ENCODE data around the gene GDE1.
A peak's percentile ranks its signal among the peaks of the same experiment; 100 is the strongest.
"Not testable (repeated sequence)": the region's sequence is repeated elsewhere in the genome, so short reads cannot be mapped to it uniquely, and the experiment has no call there.

Gene GDE1, protein sequence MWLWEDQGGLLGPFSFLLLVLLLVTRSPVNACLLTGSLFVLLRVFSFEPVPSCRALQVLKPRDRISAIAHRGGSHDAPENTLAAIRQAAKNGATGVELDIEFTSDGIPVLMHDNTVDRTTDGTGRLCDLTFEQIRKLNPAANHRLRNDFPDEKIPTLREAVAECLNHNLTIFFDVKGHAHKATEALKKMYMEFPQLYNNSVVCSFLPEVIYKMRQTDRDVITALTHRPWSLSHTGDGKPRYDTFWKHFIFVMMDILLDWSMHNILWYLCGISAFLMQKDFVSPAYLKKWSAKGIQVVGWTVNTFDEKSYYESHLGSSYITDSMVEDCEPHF

GRCh38 chr16:19521471-19522396 lies at the start of gene GDE1:
GDE1 (minus strand) TSS chr16:19522098; CDS start chr16:19521964, 134 bp downstream.
- DNase-seq (ENCODE audit: low read depth) = peak; percentile 64

- no peak for DNase-seq (ENCODE audit: low read depth)
Measured at GRCh38 chr16:19567560-19567959, 45.7 kb upstream of the GDE1 start.

- DNase-seq (ENCODE audit: low read depth) = no peak
Measured at GRCh38 chr16:19566362-19566761, 44.5 kb upstream of the GDE1 start.

GRCh38 chr16:19563377-19563776 lies 41.5 kb upstream of the GDE1 start:
- no peak for DNase-seq (ENCODE audit: low read depth)

- no peak for DNase-seq (ENCODE audit: low read depth)
Measured at GRCh38 chr16:19560078-19560477, 38.2 kb upstream of the GDE1 start.

DNA sequence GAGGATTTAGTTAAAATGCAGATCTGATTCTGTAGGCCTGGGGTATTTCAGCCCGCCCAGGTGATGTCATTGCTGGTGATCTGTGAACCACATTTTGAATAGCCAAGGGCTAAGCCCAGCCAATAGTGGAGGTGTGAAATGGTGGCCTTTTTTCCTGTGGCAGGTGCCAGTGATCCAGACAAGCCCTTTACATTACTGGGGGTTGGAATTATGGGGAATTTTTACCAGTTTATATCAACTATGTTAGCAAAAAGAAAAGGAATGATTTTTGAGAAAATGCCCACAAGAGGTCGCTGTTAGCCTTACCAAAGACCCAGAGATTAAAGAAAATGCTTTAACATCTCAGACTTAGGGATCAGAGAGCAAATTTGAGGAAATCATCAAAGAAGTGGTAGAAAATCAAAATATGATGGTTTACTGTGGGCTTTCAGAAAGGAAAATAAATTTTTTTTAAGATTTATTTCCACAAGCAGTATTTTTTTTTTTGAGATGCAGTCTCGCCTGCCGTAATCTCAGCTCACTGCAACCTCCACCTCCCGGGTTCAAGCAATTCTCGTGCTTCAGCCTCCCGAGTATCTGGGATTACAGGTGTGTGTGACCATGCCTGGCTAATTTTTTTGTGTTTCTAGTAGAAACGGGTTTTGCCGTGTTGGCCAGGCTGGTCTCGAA lies 37.5 kb upstream of the GDE1 start:
- peak; percentile 39 for DNase-seq (ENCODE audit: low read depth)

DNA sequence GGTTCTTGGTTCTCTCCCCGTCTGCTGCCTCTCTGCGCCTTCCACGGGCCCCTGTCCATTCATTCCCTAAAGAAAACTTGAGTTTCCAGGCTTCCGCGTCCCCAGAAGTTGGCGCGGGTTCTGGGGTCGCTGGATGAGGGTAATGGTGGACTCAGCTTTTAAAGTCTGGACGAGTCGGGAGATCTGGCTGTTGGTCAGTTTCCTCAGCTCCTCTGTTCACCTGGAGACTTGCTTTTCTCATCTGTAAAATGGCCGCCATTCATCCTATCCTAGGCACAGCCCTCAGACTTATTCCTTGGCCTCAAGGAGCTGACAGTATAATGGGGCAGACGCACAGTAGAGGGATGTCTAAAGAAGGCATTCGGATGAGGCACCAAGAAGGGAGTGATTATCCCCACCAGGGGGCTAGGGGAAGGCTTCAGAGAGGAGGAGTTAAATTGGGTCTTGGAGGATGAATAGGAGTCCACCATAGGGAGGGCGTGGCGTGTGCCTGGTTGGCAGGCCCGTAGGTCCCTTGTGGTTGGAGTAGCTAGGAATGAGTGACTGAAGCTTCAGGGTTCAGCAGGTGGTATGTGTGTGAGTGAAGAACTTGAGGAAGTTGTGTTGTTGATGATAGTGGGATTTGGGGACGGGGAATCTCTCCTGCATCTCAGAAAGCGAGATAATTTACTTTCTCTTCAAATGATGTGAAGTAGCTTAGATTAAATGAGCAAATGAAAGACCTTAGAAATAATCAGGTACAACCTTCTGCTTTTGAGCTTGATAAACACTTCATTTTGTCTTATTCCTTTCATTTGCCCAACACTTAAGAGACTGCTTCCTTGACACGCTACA lies 34.3 kb upstream of the GDE1 start:
- DNase-seq (ENCODE audit: low read depth) = no peak

- DNase-seq (ENCODE audit: low read depth) = peak; percentile 76
Measured at GRCh38 chr16:19555186-19555937, 33.5 kb upstream of the GDE1 start, which contains the start of gene VPS35L. VPS35L (plus strand) TSS chr16:19555703; CDS start chr16:19555730, 27 bp downstream.

- DNase-seq (ENCODE audit: low read depth) = no peak
Measured at GRCh38 chr16:19549673-19550072, 27.8 kb upstream of the GDE1 start.

DNA sequence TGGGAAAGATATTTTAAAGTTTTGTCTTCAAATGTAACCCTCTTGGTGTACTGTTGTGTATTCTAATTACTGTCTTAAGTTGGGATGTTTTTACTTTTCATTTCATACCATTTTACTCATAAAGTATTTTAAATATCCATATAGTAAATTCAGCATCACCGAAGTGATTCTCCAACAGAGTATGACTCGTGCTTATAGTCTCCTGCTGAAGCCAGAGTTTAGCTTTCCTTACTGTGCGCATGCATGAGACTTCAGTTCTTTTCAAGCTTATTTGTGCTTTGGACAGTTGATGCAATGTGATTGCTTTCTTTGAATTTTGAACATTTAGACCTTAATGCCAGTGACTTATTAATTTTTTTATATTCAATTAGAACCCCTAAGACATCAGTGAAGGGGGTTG lies 26.2 kb upstream of the GDE1 start:
- DNase-seq (ENCODE audit: low read depth) = no peak

DNA sequence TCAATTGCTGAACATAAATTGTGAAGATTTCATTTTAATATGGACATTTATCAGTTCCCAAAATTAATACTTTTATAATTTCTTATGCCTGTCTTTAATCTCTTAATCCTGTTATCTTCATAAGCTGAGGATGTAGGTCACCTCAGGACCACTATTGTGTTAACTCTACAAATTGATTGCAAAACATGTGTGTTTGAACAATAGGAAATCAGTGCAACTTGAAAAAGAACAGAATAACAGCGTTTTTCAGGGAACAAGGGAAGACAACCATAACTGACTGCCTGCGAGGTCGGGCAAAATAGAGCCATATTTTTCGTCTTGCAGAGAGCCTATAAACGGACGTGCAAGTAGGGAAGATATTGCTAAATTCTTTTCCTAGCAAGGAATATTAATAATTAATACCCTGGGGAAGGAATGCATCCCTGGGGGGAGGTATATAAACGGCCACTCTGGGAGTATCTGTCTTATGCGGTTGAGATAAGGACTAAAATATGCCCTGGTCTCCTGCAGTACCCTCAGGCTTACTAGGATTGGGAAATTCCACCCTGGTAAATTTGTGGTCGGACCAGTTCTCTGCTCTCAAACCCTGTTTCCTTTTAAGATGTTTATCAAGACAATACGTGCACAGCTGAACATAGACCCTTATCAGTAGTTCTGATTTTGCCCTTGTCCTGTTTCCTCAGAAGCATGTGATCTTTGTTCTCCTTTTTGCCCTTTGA lies 21.5 kb upstream of the GDE1 start:
- not testable (repeated sequence) for DNase-seq (ENCODE audit: low read depth)

DNA sequence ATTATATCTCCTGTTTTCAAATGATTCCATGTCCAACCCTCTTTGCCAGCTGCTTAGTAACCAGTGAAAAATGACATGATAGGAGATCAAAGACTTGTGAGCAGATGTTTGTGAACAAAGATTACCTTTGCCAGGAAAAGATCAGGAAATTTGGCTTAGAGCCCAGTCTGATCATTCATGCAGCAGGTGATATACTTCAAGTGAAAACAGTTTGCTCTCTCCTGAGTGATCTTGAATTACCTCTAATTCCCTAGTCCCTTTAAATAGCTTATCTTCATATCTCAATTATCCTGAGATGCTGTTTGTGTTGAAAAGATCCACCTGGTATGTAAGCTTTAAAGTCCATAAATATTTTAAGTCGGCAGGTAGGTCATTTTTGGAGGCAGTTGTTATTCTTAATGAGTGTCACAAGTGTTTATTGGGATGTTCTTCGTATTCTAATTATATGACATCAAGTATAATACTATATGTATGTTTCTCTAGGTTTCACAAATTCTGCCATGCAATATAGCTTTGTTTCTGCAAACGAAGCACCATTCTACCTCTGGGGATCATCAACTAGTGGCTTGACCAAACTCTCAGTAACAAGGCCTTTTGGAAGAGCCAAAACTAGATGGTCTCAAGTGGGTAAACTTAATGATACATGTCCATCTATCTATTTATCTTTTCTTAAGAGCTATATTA lies 20.4 kb upstream of the GDE1 start:
- no peak for DNase-seq (ENCODE audit: low read depth)

GRCh38 chr16:19540241-19540970 lies 18.5 kb upstream of the GDE1 start:
- DNase-seq (ENCODE audit: low read depth) = no peak

DNA sequence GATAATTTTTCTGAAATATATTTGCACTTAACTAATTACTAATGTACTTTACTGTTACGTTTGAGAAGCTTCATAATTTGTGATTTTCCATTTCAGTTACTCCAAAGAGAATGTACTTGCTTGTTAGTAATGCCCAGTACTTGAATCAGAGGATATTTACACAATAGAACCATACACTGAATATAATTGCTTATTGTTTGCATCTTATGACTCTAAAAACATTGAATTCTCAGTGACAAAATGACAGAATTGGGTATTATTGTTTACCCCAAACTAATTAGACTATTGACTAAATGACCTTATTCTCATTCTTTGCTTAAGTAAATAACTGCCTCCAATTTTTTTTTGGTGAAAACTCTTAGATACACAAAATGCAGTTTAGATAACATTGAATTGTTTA lies 10.7 kb upstream of the GDE1 start:
- DNase-seq (ENCODE audit: low read depth) = no peak

DNA sequence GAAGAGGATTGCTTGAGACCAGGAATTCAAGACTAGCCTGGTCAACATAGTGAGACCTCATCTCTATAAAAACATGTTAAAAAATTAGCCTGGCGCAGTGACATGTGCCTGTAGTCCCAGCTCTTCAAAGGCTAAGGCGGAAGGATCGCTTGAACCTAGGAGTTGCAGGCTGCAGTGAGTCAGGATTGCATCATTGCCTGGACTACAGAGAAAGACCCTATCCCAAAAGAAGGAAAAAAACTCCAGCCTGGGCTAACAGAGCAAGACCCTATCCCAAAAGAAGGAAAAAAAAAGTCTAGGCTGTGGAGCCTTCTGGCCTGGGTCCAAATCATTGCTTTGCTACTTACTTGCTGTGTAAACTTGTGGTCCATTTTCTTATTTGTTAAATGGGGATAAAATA lies 6.8 kb upstream of the GDE1 start:
- no peak for DNase-seq (ENCODE audit: low read depth)

DNA sequence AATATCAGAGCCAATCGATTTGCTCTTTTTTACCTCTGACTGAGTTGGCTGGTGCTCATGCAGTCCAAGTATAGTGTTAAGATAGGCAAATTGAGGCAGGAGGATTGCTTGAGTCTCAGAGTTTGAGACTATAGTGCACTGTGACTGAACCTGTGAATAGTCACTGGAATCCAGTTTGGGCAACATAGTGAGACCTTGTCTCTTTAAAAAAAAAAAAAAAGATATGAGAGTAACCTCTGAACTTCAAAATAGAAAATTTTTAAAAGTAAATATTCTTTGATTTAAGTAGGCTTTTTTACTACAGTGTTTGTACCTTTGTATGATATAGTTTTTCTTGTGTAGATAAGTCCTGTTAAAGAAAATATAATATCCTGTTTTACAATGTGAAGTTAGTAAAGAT lies 5.3 kb upstream of the GDE1 start:
- no peak for DNase-seq (ENCODE audit: low read depth)

DNA sequence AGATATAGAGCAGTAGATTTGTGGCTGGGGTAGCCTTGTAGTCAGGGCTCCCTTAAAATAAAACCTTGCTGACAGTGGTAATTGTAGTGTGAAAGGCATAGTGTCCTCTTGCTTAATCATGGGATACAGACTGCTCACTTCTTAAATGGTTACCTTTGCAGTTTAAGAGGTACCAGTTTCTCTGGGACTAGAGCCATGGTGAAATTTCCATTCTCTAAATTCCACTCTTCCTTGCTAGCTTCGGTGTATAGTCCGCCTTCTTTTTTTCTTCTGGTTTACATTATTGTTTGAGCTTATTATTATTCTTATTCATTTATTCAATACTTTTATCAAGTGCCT lies 3.5 kb upstream of the GDE1 start:
- no peak for DNase-seq (ENCODE audit: low read depth)

DNA sequence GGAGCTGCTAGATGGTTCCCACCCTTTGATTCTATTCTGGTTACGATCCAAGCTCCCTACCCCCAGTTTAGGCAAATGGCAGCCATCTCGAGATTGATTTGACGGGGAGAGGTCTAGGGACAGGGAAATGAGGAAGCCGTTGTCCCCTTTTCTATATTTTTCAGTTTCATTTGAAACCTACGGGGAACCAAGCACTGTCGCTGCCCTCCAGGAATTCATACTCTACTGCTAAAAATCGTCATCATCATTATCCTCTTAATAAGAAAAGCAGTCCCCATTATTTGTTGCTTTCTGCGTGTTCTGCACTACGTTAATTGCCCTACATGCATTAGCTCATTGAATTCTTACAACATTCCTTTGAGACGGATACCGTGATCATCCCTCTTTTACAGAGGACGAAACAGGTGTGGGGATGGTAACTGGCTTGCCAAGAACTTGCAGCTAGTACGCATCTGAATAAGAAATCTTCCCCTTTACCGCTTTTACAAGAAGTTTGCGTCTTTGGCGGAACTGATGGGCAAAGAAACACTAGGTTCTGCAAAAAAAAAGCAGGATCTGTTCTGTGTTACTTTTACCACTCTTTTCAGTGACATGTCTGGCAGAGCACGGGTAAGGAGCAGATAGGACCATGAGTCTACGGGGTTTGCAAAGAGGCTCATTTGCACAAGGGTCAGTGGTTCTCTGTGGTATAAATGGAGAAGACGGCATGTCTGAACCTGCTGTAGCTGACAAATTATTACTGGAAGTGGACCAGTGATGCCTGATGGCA lies 2.9 kb upstream of the GDE1 start:
- no peak for DNase-seq (ENCODE audit: low read depth)

DNA sequence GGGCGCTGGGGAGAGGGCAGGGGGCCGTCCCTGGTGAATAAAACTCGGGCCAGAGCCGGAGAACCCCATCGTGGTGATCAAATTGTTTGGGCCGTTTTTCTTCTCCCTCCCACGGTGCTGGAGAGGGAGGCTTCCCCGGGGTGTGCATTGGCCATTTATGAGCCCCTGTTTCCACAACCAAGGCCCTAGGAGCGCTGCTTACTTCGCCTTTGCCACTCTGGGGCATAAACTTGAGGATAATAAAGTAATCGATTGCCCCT lies 2.4 kb upstream of the GDE1 start:
- DNase-seq (ENCODE audit: low read depth) = no peak

Data from HS-5 (cell line).